Panc1 (cell line): Measurements from ENCODE around the gene TULP4. TPM values are rescaled to one million over a fixed set of nuclear protein-coding genes. Genes with fewer than 3 reads are reported as not detected.

Source experiments
- ATAC-seq: fragments of 200-7000 bp; cut with Tn5 transposase; 2 replicates; pipeline ENCODE4 v1.9.1; 2020; ENCODE audit warnings: mild to moderate bottlenecking, moderate library complexity
- BruUV-seq: library from RNA; stranded (reverse); fragments of 400-500 nt; replicated peaks from 2 replicates; lab custom pipeline; 2021; lab: Mats Ljungman, UMichigan
- CTCF ChIA-PET: fragments of 300-600 bp; sonication (Branson Sonifier 250); formaldehyde crosslinking; loops from one replicate; lab custom pipeline; 2022; ENCODE audit warnings: antibody characterized with exemption; lab: Charles Lee
- POLR2A ChIA-PET: fragments of 300-600 bp; sonication (Branson Sonifier 250); formaldehyde crosslinking; loops from one replicate; lab custom pipeline; 2022; ENCODE audit warnings: antibody characterized with exemption; lab: Charles Lee
- DNase-seq: peaks from one replicate; pipeline ENCODE4 v3.0.0-alpha.2; 2010; ENCODE audit warnings: low read depth, low spot score
- H3K27ac ChIP-seq: 2 replicates; pipeline ENCODE4 v1.5.1; 2011; ENCODE audit warnings: mild to moderate bottlenecking, low read length, inconsistent platforms
- H3K27me3 ChIP-seq: fragments of 200-500 bp; sonication (Bioruptor generic); 2 replicates; pipeline ENCODE4 v1.6.0; 2014; ENCODE audit warnings: low read length, inconsistent platforms; ENCODE audit not compliant: control insufficient read depth, insufficient read depth
- H3K36me3 ChIP-seq: fragments of 200-500 bp; sonication (Bioruptor generic); 2 replicates; pipeline ENCODE4 v1.5.1; 2014; ENCODE audit warnings: inconsistent platforms, mild to moderate bottlenecking, low read length, moderate library complexity; ENCODE audit not compliant: control insufficient read depth, insufficient read depth
- H3K4me1 ChIP-seq: 2 replicates; pipeline ENCODE4 v1.5.1; 2011; ENCODE audit warnings: inconsistent platforms, mild to moderate bottlenecking, low read length, moderate library complexity; ENCODE audit not compliant: control insufficient read depth, insufficient read depth
- H3K4me3 ChIP-seq, 2 experiments: 2 replicates each; pipeline ENCODE4 v1.5.1; 2011 to 2012; ENCODE audit warnings: low read depth in 2 of 2, low read length in 2 of 2, mild to moderate bottlenecking in 2 of 2, inconsistent platforms in 1 of 2, moderate library complexity in 1 of 2
- H3K9me3 ChIP-seq: fragments of 200-500 bp; sonication (Bioruptor generic); 2 replicates; pipeline ENCODE4 v1.5.1; 2014; ENCODE audit warnings: low read depth, mild to moderate bottlenecking, inconsistent platforms, low read length, moderate library complexity; ENCODE audit not compliant: control insufficient read depth, insufficient read depth
- CTCF ChIP-seq: fragments of 450-650 bp; IDR thresholded peaks from 2 replicates; pipeline ENCODE4 v1.5.1; 2017; ENCODE audit warnings: mild to moderate bottlenecking
- POLR2AphosphoS5 ChIP-seq: IDR thresholded peaks from 2 replicates; pipeline ENCODE4 v1.6.1; 2012; ENCODE audit warnings: mild to moderate bottlenecking, low read depth, low read length, moderate library complexity
- REST ChIP-seq, 2 experiments: IDR thresholded peaks; 2 replicates each; pipeline ENCODE4 v1.6.1; 2011 to 2012; ENCODE audit warnings: low read depth in 2 of 2, control low read depth in 1 of 2, low read length in 1 of 2, mild to moderate bottlenecking in 1 of 2, moderate library complexity in 1 of 2; ENCODE audit not compliant: insufficient read depth in 1 of 2
- SIN3A ChIP-seq: IDR thresholded peaks from 2 replicates; pipeline ENCODE4 v1.6.1; 2012; ENCODE audit warnings: low read depth, mild to moderate bottlenecking, low read length, moderate library complexity, borderline replicate concordance; ENCODE audit not compliant: insufficient read depth
- TCF7L2 ChIP-seq: IDR thresholded peaks from 2 replicates; pipeline ENCODE4 v1.6.1; 2011; ENCODE audit warnings: mild to moderate bottlenecking, low read depth, low read length, inconsistent platforms
- in situ Hi-C: cut with HindIII; loops from 2 replicates; pipeline ENCODE4 v1.10.0; 2016; ENCODE audit warnings: low sequenced_read_pairs, low pct_unique_long_range_greater_than_20kb
- intact Hi-C: fragments of 100-400 bp; cut with micrococcal nuclease; formaldehyde crosslinking; loops from one replicate; pipeline ENCODE4 v1.10.0; 2022; ENCODE audit not compliant: unreplicated experiment
- total RNA-seq: library from RNA; stranded (reverse); gene quantifications from one replicate; pipeline ENCODE4 v1.2.1, GENCODE V29; 2021; ENCODE audit not compliant: unreplicated experiment

TULP4 gene
- total RNA-seq, 1 experiment from 2014 or later = 105 TPM

- Histone ChIP-seq H3K4me3 (no peak overlapping the region), H3K9me3 (no peaks in the 10 kb centered on the region), H3K4me1 (no peaks in the 10 kb centered on the region), H3K27ac (no peak overlapping the region), H3K36me3 (peaks cover 8% of the 10 kb centered on the region; the same call in 1 of the 2 replicates), H3K27me3 (no peaks in the 10 kb centered on the region)
- DNase-seq = no peak
- no peak for TF ChIP-seq TCF7L2
- TF ChIP-seq SIN3A = no peak
- no peak for TF ChIP-seq POLR2AphosphoS5
- TF ChIP-seq CTCF = no peak
- no peak for TF ChIP-seq REST (IDR thresholded peaks at IDR 0.05; ENCODE audit: insufficient read depth in 1 of 2, low read depth in 2 of 2, low read length in 1 of 2)
- BruUV-seq = no TSS peak
- ChIA-PET POLR2A (no interaction called here), CTCF (interaction anchor here (0.6 kb wide), 1 partner anchor 86 kb away, joined by 6 read pairs; no protein-coding TSS in a partner anchor)
- no peak for ATAC-seq
- in situ Hi-C loops = no loop called here
- intact Hi-C loops = no loop called here
These were observed 2.5 kb upstream of the TULP4 start for GRCh38 chr6:158309814-158310213.

GRCh38 chr6:158311193-158311592, 1.1 kb upstream of the TULP4 start:
- POLR2A ChIA-PET = interaction anchor here (0.7 kb wide), 1 partner anchor 43 kb away, joined by 6 read pairs; no protein-coding TSS in a partner anchor

More at GRCh38 chr6:158311193-158311592, 1.1 kb upstream of the TULP4 start:
- BruUV-seq = no TSS peak
- TF ChIP-seq TCF7L2 (no peak), REST (IDR thresholded peaks at IDR 0.05; ENCODE audit: insufficient read depth in 1 of 2, low read depth in 2 of 2, low read length in 1 of 2) (no peak), SIN3A (no peak), CTCF (no peak), POLR2AphosphoS5 (no peak)
- ATAC-seq (no peak), DNase-seq (no peak)
- intact Hi-C loops = no loop called here
- Histone ChIP-seq H3K27ac (no peak overlapping the region), H3K9me3 (no peaks in the 10 kb centered on the region), H3K27me3 (no peaks in the 10 kb centered on the region), H3K4me1 (no peaks in the 10 kb centered on the region), H3K36me3 (peaks cover 8% of the 10 kb centered on the region; the same call in 1 of the 2 replicates), H3K4me3 (no peak overlapping the region)
- in situ Hi-C loops = no loop called here
- CTCF ChIA-PET = no interaction called here
